Neuron (in vitro differentiated cells): Measurements from ENCODE around the gene OR52N1.

ENCODE experiments used
- H2AFZ ChIP-seq: one replicate; pipeline ENCODE4 v1.6.1; 2013; ENCODE audit warnings: low read depth, mild to moderate bottlenecking, inconsistent platforms, low read length, moderate library complexity
- H3K27me3 ChIP-seq: one replicate; pipeline ENCODE4 v1.6.1; 2013; ENCODE audit warnings: low read length; ENCODE audit not compliant: insufficient read depth
- H3K36me3 ChIP-seq: one replicate; pipeline ENCODE4 v1.6.1; 2013; ENCODE audit warnings: low read length; ENCODE audit not compliant: insufficient read depth
- H3K4me1 ChIP-seq: one replicate; pipeline ENCODE4 v1.6.1; 2013; ENCODE audit warnings: low read length; ENCODE audit not compliant: insufficient read depth
- H3K4me3 ChIP-seq: 2 replicates; pipeline ENCODE4 v1.5.1; 2013; ENCODE audit warnings: mild to moderate bottlenecking, low read length, moderate library complexity
- H3K9me3 ChIP-seq: one replicate; pipeline ENCODE4 v1.6.1; 2013; ENCODE audit warnings: low read length

OR52N1 gene

DNA sequence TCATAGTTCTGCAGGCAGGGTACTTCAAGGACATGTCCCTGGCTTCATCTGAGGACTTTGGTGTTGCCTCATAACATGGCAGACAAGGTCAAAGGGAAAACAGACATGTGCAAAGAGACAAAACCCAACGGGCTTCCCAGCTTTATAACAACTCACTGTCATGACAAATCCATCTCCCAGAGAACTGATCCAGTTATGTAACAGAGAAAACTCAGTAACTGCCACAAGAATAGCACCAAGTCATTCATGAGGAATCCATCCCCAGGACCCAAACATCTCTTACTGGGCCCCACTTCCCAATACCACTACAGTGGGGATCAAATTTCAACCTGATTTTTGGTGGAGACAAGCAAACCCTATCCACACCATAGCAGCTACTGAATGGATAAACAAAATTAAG, 24.0 kb downstream of the OR52N1 start:
- H3K4me3 ChIP-seq, result no peak overlapping the region
- no peaks in the 10 kb centered on the region for H3K27me3 ChIP-seq
- H2AFZ ChIP-seq, result no peak overlapping the region
- no peaks in the 10 kb centered on the region for H3K36me3 ChIP-seq
- no peaks in the 10 kb centered on the region for H3K4me1 ChIP-seq
- no peaks in the 10 kb centered on the region for H3K9me3 ChIP-seq

GRCh38 chr11:5753943-5754342, 37.1 kb downstream of the OR52N1 start, which contains the start of gene OR52N4:
OR52N4 (plus strand) TSS chr11:5754243; CDS start chr11:5754741, 498 bp downstream.
- Histone ChIP-seq H3K36me3 (no peaks in the 10 kb centered on the region), H3K27me3 (no peaks in the 10 kb centered on the region)

DNA sequence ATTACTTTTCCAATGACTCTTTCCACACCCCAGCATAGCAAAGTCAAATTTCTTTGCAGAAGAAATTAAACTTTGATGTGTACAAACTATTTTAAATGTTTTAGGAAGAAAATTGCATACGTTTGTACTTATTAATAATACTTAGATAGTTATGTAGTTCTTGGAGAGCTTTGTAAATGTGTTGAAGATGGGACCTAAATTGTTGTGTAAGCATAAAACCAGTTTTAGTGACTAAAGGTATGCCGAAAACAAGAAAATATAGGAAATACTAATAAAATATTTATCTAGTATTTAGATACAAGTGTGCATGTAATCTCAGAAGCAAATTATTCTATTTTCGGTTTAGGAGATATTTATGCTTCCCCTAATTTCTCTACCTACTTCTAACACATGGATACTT, 41.2 kb downstream of the OR52N1 start:
- no peaks in the 10 kb centered on the region for H3K27me3 ChIP-seq
- H3K4me3 ChIP-seq, result no peak overlapping the region
- H3K4me1 ChIP-seq, result no peaks in the 10 kb centered on the region
- no peaks in the 10 kb centered on the region for H3K36me3 ChIP-seq
- H2AFZ ChIP-seq, result no peak overlapping the region
- H3K9me3 ChIP-seq, result no peaks in the 10 kb centered on the region

More at GRCh38 chr11:5753943-5754342, 37.1 kb downstream of the OR52N1 start, which contains the start of gene OR52N4:
- Histone ChIP-seq H3K9me3 (no peaks in the 10 kb centered on the region), H3K4me1 (no peaks in the 10 kb centered on the region), H3K4me3 (no peak within 1 kb of the TSS), H2AFZ (no peak within 1 kb of the TSS)

DNA sequence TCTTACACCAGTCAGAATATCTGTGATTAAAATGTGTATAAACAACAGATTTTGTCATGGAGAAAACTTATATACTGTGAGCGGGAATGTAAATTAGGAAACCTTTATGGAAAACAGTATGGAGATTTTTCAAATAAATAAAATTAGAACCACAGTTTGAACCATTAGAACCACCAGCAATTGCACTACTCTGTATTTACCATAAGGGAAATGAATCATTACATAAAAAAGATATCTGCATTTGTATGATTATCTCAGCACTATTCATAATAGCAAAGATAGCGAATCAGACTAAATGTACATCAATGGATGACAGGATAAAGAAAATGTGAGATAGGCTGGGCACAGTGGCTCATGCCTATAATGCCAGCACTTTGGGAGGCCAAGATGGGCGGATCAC, 44.5 kb downstream of the OR52N1 start:
- Histone ChIP-seq H2AFZ (no peak overlapping the region), H3K9me3 (no peaks in the 10 kb centered on the region), H3K4me1 (no peaks in the 10 kb centered on the region), H3K36me3 (no peaks in the 10 kb centered on the region), H3K27me3 (peaks cover 3% of the 10 kb centered on the region), H3K4me3 (no peak overlapping the region)

- H3K9me3 ChIP-seq, result no peaks in the 10 kb centered on the region
- no peaks in the 10 kb centered on the region for H3K36me3 ChIP-seq
- no peak overlapping the region for H2AFZ ChIP-seq
- H3K27me3 ChIP-seq, result peaks cover 3% of the 10 kb centered on the region
- H3K4me1 ChIP-seq, result peaks cover 19% of the 10 kb centered on the region
- H3K4me3 ChIP-seq, result no peak overlapping the region
These were observed 52.6 kb downstream of the OR52N1 start for GRCh38 chr11:5738431-5738830.

DNA sequence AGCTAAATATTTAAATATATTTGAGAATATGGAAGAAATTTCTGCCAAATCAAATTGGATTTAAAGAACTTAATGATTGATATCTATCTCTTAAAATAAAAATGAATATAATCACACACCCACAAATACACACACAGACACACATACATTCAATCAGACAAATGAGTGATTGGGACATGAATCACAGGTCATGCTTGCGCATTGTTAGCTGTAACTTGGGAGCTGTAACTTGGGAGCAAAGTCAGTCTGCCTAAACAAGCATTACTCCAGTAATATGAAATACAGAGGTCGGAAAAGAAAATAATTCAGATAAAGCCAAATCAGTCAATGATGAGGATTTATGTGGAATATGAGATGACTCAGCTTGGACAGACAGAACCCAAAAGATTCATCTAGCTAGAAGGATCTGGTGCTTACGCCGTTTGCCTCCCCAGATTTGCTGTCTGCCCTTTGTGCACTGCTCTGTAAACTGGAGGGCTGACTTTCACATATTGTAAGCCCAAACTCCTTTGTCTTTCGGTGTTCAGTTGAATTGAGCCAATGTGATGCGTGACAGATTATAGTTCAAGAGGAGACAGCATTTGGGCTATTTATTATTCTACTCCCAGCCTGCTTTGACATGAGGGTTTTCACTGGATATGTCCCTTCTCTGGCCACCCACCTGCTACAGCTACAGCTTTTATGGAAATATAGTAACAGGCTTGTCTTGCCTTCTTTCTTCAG, 53.2 kb downstream of the OR52N1 start:
- Histone ChIP-seq H3K4me1 (peaks cover 19% of the 10 kb centered on the region), H3K36me3 (no peaks in the 10 kb centered on the region), H3K4me3 (no peak overlapping the region), H3K9me3 (no peaks in the 10 kb centered on the region), H2AFZ (no peak overlapping the region), H3K27me3 (peaks cover 3% of the 10 kb centered on the region)

DNA sequence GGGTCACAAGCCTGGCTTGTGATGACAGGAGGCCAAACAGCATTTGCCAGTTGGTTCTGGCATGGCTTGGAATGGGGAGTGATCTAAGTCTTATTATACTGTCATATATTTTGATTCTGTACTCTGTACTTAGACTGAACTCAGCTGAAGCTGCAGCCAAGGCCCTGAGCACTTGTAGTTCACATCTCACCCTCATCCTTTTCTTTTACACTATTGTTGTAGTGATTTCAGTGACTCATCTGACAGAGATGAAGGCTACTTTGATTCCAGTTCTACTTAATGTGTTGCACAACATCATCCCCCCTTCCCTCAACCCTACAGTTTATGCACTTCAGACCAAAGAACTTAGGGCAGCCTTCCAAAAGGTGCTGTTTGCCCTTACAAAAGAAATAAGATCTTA, 54.0 kb downstream of the OR52N1 start:
- Histone ChIP-seq H3K9me3 (no peaks in the 10 kb centered on the region), H3K27me3 (peaks cover 4% of the 10 kb centered on the region), H3K4me1 (peaks cover 19% of the 10 kb centered on the region), H3K36me3 (no peaks in the 10 kb centered on the region), H3K4me3 (no peak overlapping the region), H2AFZ (no peak overlapping the region)
